Coronary artery (tissue), 2 donors: ENCODE results near the gene GIMAP1.

Experiments used
- DNase-seq: peaks from one replicate; pipeline ENCODE4 v3.0.0-alpha.2; 2017; ENCODE audit warnings: low spot score
- H3K27ac ChIP-seq, 2 donors: fragments of 200-600 bp; sonication (generic); one replicate each; pipeline ENCODE4 v1.5.1; 2016 to 2019
- H3K4me3 ChIP-seq: fragments of 200-600 bp; sonication (generic); 2 replicates; pipeline ENCODE4 v1.5.1; 2016; ENCODE audit warnings: mild to moderate bottlenecking, moderate library complexity
- TF ChIP-seq, protein P1 (sequence below): fragments of 200-600 bp; sonication (generic); IDR thresholded peaks from one replicate; pipeline ENCODE4 v1.5.1; 2019; ENCODE audit warnings: antibody characterized with exemption

GIMAP1 gene

DNA sequence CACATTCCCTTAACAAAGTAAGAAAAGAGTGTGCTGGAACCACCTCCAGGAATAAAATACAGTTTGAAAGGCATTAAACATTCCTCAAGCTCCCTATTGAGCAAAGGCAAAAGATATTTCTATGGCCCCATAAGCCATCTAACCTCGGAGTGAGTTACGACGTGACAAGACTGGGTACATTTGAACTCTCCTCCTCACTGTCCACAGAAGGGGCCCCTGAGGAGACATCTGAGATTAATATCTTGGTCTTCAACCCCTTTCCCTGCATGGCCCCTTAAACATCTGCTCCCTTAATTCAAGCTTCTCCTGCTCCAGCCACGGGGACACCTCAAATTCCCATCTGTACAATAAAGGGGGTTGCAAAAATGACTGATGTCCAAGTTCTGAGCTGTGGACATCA, 526 bp downstream of the GIMAP1 start:
- TF ChIP-seq, protein P1, sequence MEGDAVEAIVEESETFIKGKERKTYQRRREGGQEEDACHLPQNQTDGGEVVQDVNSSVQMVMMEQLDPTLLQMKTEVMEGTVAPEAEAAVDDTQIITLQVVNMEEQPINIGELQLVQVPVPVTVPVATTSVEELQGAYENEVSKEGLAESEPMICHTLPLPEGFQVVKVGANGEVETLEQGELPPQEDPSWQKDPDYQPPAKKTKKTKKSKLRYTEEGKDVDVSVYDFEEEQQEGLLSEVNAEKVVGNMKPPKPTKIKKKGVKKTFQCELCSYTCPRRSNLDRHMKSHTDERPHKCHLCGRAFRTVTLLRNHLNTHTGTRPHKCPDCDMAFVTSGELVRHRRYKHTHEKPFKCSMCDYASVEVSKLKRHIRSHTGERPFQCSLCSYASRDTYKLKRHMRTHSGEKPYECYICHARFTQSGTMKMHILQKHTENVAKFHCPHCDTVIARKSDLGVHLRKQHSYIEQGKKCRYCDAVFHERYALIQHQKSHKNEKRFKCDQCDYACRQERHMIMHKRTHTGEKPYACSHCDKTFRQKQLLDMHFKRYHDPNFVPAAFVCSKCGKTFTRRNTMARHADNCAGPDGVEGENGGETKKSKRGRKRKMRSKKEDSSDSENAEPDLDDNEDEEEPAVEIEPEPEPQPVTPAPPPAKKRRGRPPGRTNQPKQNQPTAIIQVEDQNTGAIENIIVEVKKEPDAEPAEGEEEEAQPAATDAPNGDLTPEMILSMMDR = no peak
- DNase-seq = no peak
- Histone ChIP-seq H3K27ac (peak overlapping the region in 1 of 2 donors; percentile 51), H3K4me3 (peak overlapping the region; percentile 53)

DNA sequence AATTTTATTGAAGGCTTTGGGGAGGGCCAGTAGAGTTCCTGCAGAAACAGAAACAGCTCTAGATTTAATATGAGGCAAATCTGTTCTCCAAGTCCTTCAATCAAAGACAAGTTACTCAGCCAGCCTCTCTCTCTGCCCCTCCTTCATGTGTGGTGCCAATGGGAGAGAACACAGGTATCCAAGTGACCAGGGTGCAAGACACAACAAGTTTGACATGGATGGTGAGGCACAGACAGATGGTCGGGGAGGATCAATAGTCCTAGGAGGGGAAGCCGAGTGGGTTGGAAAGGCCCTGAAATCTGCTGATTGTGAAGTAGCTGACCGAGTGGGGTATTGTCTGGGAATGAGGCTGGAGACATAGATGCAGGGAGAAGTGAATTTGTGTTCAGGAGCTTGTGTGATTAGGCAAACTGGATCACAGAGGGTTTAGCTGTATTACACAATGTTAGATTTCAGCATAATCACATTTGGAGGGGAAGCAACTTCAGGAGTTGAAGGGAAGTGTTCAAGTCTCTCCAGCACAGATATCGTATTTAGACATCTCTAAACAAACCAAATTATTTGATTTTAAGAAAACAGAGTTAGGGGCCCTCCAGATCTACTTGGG, 1.5 kb downstream of the GIMAP1 start:
- Histone ChIP-seq H3K27ac (peak overlapping the region in 1 of 2 donors; percentile 65), H3K4me3 (peak overlapping the region; percentile 53)
- TF ChIP-seq, protein P1 = no peak
- no peak for DNase-seq

DNA sequence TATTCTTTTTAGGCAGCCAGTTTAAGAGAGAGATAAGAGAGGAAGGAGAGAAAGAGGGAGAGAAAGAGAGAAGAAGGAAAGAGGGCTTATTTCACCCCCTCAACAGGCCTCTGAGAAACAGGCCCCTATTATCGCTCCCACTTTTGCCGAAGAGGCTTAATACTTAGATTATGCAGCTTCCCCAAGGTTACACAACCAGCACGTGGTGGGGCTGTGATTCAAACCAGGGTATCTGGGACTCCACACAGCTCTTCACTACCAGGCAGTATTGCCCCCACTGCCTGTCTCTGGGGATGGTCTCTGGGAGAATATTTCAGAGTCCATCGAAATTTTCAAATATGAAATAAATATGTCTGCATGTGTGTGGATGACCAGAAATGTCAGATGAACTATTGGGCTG, 3.0 kb downstream of the GIMAP1 start:
- H3K4me3 ChIP-seq = no peak overlapping the region
- no peak overlapping the region for H3K27ac ChIP-seq
- TF ChIP-seq, protein P1 = no peak

DNA sequence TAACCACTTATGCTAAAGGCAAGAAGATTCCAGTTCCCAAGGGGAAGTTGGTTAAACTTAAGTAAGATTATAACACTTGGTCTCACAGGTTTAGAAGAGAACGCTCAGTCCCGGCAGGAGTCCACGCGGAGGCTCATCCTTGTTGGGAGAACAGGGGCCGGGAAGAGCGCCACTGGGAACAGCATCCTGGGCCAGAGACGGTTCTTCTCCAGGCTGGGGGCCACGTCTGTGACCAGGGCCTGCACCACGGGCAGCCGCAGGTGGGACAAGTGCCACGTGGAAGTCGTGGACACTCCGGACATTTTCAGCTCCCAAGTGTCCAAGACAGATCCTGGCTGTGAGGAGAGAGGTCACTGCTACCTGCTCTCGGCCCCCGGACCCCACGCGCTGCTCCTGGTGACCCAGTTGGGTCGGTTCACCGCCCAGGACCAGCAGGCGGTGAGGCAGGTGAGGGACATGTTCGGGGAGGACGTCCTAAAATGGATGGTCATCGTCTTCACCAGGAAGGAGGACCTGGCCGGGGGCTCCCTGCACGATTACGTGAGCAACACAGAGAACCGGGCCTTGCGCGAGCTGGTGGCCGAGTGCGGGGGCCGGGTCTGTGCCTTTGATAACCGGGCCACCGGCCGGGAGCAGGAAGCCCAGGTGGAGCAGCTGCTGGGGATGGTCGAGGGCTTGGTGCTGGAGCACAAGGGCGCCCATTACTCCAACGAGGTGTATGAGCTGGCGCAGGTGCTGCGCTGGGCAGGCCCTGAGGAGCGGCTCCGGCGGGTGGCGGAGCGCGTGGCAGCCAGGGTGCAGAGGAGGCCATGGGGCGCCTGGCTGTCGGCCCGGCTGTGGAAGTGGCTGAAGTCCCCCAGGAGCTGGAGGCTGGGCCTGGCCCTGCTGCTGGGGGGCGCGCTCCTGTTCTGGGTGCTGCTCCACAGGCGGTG, 3.8 kb downstream of the GIMAP1 start:
- no peak for DNase-seq
- TF ChIP-seq, protein P1 = no peak
- H3K4me3 ChIP-seq = no peak overlapping the region
- no peak overlapping the region for H3K27ac ChIP-seq

More for the DNA sequence above, 3.0 kb downstream of the GIMAP1 start:
- DNase-seq = no peak

DNA sequence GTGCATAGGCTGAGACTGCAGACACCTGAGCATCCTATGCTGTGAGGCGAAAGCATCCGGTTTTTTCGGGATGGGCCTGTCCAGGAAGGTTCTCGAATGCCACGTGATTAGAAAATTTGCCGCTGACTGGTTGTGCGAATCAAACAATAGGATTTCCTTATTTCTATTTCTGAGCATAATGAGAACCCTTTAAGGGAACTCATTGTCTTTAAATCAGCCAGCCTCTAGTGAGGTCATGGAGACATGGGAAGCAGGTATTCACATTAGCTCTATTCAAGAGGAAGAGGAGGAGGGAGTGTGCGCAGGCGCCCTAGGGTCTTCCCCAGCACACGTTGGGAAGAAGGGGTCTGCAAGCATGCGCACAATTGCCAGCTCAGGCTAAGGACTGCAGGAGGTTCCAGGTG, 5.6 kb downstream of the GIMAP1 start:
- peak overlapping the region in 1 of 2 donors; percentile 28 for H3K27ac ChIP-seq

DNA sequence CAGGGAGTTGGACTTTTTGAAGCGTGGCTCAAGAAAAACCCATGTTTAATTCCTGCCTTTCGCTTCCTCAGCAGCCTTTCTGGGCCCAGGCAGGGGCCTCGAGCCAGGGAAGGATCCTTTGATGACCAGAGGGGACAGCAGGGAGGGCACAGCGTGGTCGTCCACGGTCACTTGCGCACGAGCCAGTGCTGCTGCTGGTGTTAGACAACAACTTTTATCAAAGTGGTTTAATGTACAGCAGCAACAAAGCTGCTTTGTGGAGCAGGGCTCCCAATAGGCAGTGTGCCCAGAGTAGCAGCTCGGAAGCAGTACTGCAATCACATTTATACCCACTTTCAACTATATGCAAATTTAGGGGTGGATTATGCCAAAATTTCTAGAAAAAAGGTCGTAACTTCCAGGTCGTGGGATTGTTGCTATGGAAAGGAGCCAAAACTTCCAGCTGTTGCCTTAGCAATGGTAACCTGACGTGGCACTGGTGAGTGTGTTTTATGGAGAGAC, 6.1 kb downstream of the GIMAP1 start:
- TF ChIP-seq, protein P1 = no peak
- H3K27ac ChIP-seq = peak overlapping the region in 1 of 2 donors; percentile 28
- DNase-seq = no peak
- H3K4me3 ChIP-seq = no peak overlapping the region

More for the DNA sequence above, 5.6 kb downstream of the GIMAP1 start:
- TF ChIP-seq, protein P1 = no peak
- DNase-seq = no peak
- H3K4me3 ChIP-seq = no peak overlapping the region
